Esophagus squamous epithelium (tissue), 5 donors: ENCODE data around the gene TTC4. TPM values are rescaled to one million over a fixed set of nuclear protein-coding genes. Genes with fewer than 3 reads are reported as not detected.

Experiments
- DNase-seq: peaks from one replicate; lab custom pipeline; 2025; lab: John Stamatoyannopoulos, UW
- H3K27ac ChIP-seq, 4 donors: fragments of 200-600 bp; sonication (generic); one replicate each; pipeline ENCODE4 v1.5.1; 2016 to 2019; ENCODE audit warnings: mild to moderate bottlenecking in 1 of 4
- H3K27me3 ChIP-seq, 4 donors: fragments of 200-600 bp; sonication (generic); 1 replicate in 3 of 4; 2 replicates in 1 of 4; pipeline versions ENCODE4 v1.5.1 to v1.6.0; 2017 to 2021; ENCODE audit warnings: antibody characterized with exemption in 1 of 4
- H3K36me3 ChIP-seq, 3 donors: fragments of 200-600 bp; sonication (generic); one replicate each; pipeline ENCODE4 v1.5.1; 2016 to 2019
- H3K4me1 ChIP-seq, 3 donors: fragments of 200-600 bp; sonication (generic); one replicate each; pipeline ENCODE4 v1.5.1; 2017 to 2019
- H3K4me3 ChIP-seq, 4 donors: fragments of 200-600 bp; sonication (generic); 1 replicate in 3 of 4; 2 replicates in 1 of 4; pipeline ENCODE4 v1.5.1; 2016 to 2019; ENCODE audit warnings: mild to moderate bottlenecking in 2 of 4, moderate library complexity in 1 of 4
- H3K9me3 ChIP-seq, 3 donors: fragments of 200-600 bp; sonication (generic); one replicate each; pipeline ENCODE4 v1.5.1; 2016 to 2019
- CTCF ChIP-seq, 6 experiments: fragments of 450-650 bp in 4 of 6; fragments of 200-600 bp in 2 of 6; sonication (generic) in 2 of 6; IDR thresholded peaks; one replicate each; pipeline ENCODE4 v1.5.1; 2016 to 2019; ENCODE audit warnings: antibody characterized with exemption in 6 of 6, mild to moderate bottlenecking in 4 of 6, moderate library complexity in 4 of 6
- POLR2A ChIP-seq, 4 donors: fragments of 450-650 bp; IDR thresholded peaks; one replicate each; pipeline ENCODE4 v1.6.1; 2017; ENCODE audit warnings: antibody characterized with exemption in 4 of 4, mild to moderate bottlenecking in 4 of 4, moderate library complexity in 3 of 4
- WGBS, 2 donors: methylation state at CpG; one replicate each; pipeline ENCODE4 v1.1.5; 2018; 5-methylcytosine and 5-hydroxymethylcytosine counted together
- intact Hi-C: fragments of 100-400 bp; cut with DNase I; formaldehyde crosslinking; loops from one replicate; pipeline ENCODE4 v1.15.0; 2022
- total RNA-seq, 4 donors: library from RNA; depleted of rRNA; stranded (reverse); fragments of >200 nt; gene quantifications; one replicate each; pipeline ENCODE4 v1.1.0, GENCODE V29; 2016
- donor health status: DM: yes; HTN: yes; CAD: no.

Gene TTC4
- total RNA-seq, 4 donors from 2014 or later: 18.0 to 25.2 (median 21.9) TPM

- peaks cover 0 to 12% (median 0%) of the 10 kb centered on the region in 3 donors for H3K4me1 ChIP-seq
- peaks cover 0 to 28% (median 0%) of the 10 kb centered on the region in 4 donors for H3K27me3 ChIP-seq
- WGBS, 2 donors: 50 to 55% methylated on average over 1 to 2 of the region's 4 CpGs
- H3K27ac ChIP-seq: no peak overlapping the region
- no peak for DNase-seq
- peaks cover 0 to 42% (median 0%) of the 10 kb centered on the region in 3 donors for H3K36me3 ChIP-seq
- intact Hi-C loops: no loop called here
- no peak overlapping the region for H3K4me3 ChIP-seq
- no peak for TF ChIP-seq CTCF (IDR thresholded peaks at IDR 0.05)
- no peak for TF ChIP-seq POLR2A (IDR thresholded peaks at IDR 0.05)
- H3K9me3 ChIP-seq: no peaks in the 10 kb centered on the region
Measured at GRCh38 chr1:54777011-54777410, 61.4 kb downstream of the TTC4 start.

GRCh38 chr1:54777431-54777830 is 61.8 kb downstream of the TTC4 start:
- WGBS, 2 donors: 73 to 81% methylated on average over 3 to 4 of the region's 4 CpGs
- TF ChIP-seq CTCF (IDR thresholded peaks at IDR 0.05) (no peak), POLR2A (IDR thresholded peaks at IDR 0.05) (no peak)
- Histone ChIP-seq H3K4me1 (peaks cover 0 to 13% (median 0%) of the 10 kb centered on the region in 3 donors), H3K4me3 (no peak overlapping the region), H3K27ac (no peak overlapping the region), H3K9me3 (no peaks in the 10 kb centered on the region), H3K27me3 (peaks cover 0 to 32% (median 0%) of the 10 kb centered on the region in 4 donors), H3K36me3 (peaks cover 0 to 47% (median 0%) of the 10 kb centered on the region in 3 donors)
- intact Hi-C loops: no loop called here
- DNase-seq: no peak

- Histone ChIP-seq H3K27ac (no peak overlapping the region), H3K27me3 (peaks cover 0 to 34% (median 0%) of the 10 kb centered on the region in 4 donors), H3K4me3 (peak overlapping the region in 1 of 4 donors; percentile 13), H3K4me1 (peaks cover 0 to 13% (median 0%) of the 10 kb centered on the region in 3 donors), H3K36me3 (peaks cover 0 to 84% (median 0%) of the 10 kb centered on the region in 3 donors), H3K9me3 (no peaks in the 10 kb centered on the region)
- intact Hi-C loops: no loop called here
- TF ChIP-seq POLR2A (IDR thresholded peaks at IDR 0.05) (no peak), CTCF (IDR thresholded peaks at IDR 0.05) (no peak)
- 40 to 65% methylated on average over 2 to 32 of the region's 74 CpGs for WGBS, 2 donors
- DNase-seq: no peak
Measured at GRCh38 chr1:54781023-54781723, 65.5 kb downstream of the TTC4 start.

- H3K9me3 ChIP-seq: no peaks in the 10 kb centered on the region
- no peak overlapping the region for H3K27ac ChIP-seq
- WGBS, 2 donors: 71 to 73% methylated on average over 2 to 4 of the region's 6 CpGs
- H3K36me3 ChIP-seq: peaks cover 6 to 94% (median 6%) of the 10 kb centered on the region in 3 donors
- H3K4me1 ChIP-seq: peaks cover 0 to 13% (median 0%) of the 10 kb centered on the region in 3 donors
- H3K4me3 ChIP-seq: no peak overlapping the region
- DNase-seq: no peak
- TF ChIP-seq POLR2A (IDR thresholded peaks at IDR 0.05): no peak
- no peak for TF ChIP-seq CTCF (IDR thresholded peaks at IDR 0.05)
- intact Hi-C loops: no loop called here
- H3K27me3 ChIP-seq: peaks cover 0 to 38% (median 0%) of the 10 kb centered on the region in 4 donors
Measured at GRCh38 chr1:54782156-54782555, 66.5 kb downstream of the TTC4 start.

- DNase-seq: no peak
- Histone ChIP-seq H3K27me3 (peaks cover 0 to 38% (median 0%) of the 10 kb centered on the region in 4 donors), H3K4me3 (no peak overlapping the region), H3K9me3 (no peaks in the 10 kb centered on the region), H3K27ac (no peak overlapping the region), H3K36me3 (peaks cover 6 to 98% (median 6%) of the 10 kb centered on the region in 3 donors), H3K4me1 (peaks cover 0 to 13% (median 0%) of the 10 kb centered on the region in 3 donors)
- intact Hi-C loops: no loop called here
- TF ChIP-seq CTCF (IDR thresholded peaks at IDR 0.05) (no peak), POLR2A (IDR thresholded peaks at IDR 0.05) (no peak)
- WGBS, 2 donors: 69 to 81% methylated on average over 2 of the region's 2 CpGs
Measured at GRCh38 chr1:54782588-54782987, 66.9 kb downstream of the TTC4 start.
